ENCODE measurements around the gene IFI27L1.

IFI27L1 gene

DNA sequence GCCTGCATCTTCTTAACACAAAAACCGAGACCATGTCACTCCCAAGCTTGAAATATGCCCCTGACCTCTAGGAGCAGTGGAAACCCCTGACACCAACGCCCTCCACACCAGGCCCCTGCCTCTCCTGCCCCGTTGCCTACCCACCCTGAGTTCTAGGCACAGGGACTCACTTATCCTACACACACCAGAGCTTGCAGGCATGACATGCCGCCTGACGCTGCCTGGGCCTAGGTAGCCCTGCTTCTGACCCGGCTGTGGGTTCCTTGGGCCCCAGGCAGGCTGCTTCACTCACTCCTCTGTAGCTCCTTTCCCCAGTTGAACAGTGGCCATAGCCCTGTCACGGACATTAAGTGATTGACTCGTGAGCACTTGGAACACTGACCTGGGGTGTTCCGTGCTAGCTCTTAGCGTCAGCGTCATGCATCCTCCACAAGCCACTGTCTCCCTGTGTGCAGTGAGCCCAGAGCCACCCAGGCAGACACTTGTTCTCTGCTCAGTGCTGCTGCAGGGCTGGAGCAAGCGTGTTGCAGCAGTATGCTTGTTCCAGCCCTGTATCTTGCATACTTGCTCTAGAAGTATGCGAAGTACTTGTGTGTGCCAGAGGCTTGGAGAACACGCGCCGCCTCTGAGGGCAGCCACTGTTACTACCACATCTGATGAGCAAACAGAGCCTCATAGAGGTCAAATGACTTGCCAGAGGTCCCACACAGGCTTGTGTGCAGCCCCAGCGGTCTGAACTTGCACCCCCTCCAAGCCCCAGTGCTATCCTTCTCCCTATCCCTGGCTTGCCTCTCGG lies 39.4 kb upstream of the IFI27L1 start:
- WGBS, 2 experiments = 93 to 94% methylated on average over 18 of the region's 18 CpGs

DNA sequence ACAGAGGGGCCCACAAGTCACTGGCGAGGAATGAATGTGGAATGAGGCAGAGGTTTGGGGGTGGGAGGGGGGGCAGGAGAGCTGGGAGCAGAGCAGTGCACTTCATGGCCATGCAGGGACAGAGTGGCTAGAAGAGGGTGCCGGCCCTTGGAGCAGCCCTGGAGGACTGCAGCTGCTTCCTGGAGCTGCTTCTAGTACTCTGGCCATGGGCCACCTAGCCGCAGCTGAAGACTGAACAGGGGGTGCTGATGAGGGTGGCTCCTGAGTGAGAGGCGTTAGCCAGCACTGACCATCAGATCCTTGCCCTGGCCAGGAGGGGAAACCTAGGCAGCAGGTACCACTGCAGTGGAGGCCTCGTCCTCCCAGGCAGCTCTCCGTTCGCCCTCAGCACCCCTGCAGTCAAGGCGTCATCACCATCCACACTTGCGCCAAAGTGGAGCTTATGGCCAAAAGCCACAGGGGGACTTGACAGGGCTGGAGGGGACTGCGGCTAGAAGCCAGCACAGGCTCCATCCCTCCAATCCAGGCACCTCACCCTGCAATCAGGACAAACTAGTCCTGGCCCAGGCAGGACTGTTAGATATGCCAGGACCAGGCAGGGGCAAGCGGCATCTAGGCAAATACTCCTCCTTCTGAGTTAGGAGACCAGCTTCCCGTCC lies 38.5 kb upstream of the IFI27L1 start:
- H3K36me3 ChIP-seq (ENCODE audit: control insufficient read depth, insufficient read depth, low read length) = peaks cover 8% of the 10 kb centered on the region
- WGBS, 2 experiments = 92 to 93% methylated on average over 12 of the region's 12 CpGs
- H3K9me3 ChIP-seq (ENCODE audit: control insufficient read depth, low read length) = no peaks in the 10 kb centered on the region
- H3K4me3 ChIP-seq (ENCODE audit: insufficient read depth, low read depth, low read length) = no peak overlapping the region
- H3K27me3 ChIP-seq (ENCODE audit: control insufficient read depth, insufficient read depth, low read length, poor library complexity, severe bottlenecking) = no peaks in the 10 kb centered on the region
- H3K27ac ChIP-seq (ENCODE audit: insufficient read depth, low read depth, low read length, poor library complexity, severe bottlenecking) = no peak overlapping the region
- no peaks in the 10 kb centered on the region for H3K4me1 ChIP-seq (ENCODE audit: control insufficient read depth, insufficient read depth, low read length)

More for the DNA sequence above, 39.4 kb upstream of the IFI27L1 start:
- H3K4me1 ChIP-seq (ENCODE audit: control insufficient read depth, insufficient read depth, low read length) = no peaks in the 10 kb centered on the region
- H3K9me3 ChIP-seq (ENCODE audit: control insufficient read depth, low read length) = no peaks in the 10 kb centered on the region
- H3K4me3 ChIP-seq (ENCODE audit: insufficient read depth, low read depth, low read length) = no peak overlapping the region
- no peaks in the 10 kb centered on the region for H3K27me3 ChIP-seq (ENCODE audit: control insufficient read depth, insufficient read depth, low read length, poor library complexity, severe bottlenecking)
- no peak overlapping the region for H3K27ac ChIP-seq (ENCODE audit: insufficient read depth, low read depth, low read length, poor library complexity, severe bottlenecking)
- H3K36me3 ChIP-seq (ENCODE audit: control insufficient read depth, insufficient read depth, low read length) = peaks cover under 1% of the 10 kb centered on the region

DNA sequence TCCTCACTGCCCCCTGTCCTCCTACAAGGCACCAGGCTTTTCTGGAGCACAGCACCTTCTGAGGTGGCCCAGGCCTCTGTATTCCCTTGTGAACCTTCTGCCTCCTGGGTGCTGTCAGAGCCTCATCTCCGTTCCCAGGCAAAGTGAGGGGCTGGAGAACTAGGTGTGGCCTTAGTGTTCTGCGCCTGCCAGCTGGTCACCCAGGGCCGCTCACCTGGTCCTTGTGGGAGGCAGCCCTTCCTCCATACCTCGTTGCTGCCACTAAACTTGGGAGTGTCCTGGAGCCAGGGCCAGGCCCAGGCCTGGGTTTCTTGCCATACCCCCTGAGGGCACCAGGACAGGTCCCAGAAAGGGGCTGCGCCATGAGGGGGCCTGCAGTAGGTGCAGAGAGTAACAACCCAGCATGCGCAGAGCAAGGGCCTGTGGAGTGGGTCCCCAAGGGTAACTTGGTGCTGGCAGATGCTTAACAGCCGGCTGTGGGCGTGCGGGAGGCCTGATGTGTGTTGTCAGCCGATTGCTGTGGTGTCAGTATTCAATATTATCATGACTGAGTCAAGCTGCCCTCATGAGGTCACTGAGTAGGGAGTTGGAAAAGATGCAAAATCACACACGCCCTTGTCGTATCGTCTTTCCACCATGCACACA lies 37.9 kb upstream of the IFI27L1 start:
- H3K4me3 ChIP-seq (ENCODE audit: insufficient read depth, low read depth, low read length) = no peak overlapping the region
- no peak overlapping the region for H3K27ac ChIP-seq (ENCODE audit: insufficient read depth, low read depth, low read length, poor library complexity, severe bottlenecking)
- H3K36me3 ChIP-seq (ENCODE audit: control insufficient read depth, insufficient read depth, low read length) = peaks cover 15% of the 10 kb centered on the region
- H3K9me3 ChIP-seq (ENCODE audit: control insufficient read depth, low read length) = no peaks in the 10 kb centered on the region
- no peaks in the 10 kb centered on the region for H3K4me1 ChIP-seq (ENCODE audit: control insufficient read depth, insufficient read depth, low read length)
- no peaks in the 10 kb centered on the region for H3K27me3 ChIP-seq (ENCODE audit: control insufficient read depth, insufficient read depth, low read length, poor library complexity, severe bottlenecking)
- WGBS, 2 experiments = 93 to 95% methylated on average over 13 of the region's 13 CpGs

DNA sequence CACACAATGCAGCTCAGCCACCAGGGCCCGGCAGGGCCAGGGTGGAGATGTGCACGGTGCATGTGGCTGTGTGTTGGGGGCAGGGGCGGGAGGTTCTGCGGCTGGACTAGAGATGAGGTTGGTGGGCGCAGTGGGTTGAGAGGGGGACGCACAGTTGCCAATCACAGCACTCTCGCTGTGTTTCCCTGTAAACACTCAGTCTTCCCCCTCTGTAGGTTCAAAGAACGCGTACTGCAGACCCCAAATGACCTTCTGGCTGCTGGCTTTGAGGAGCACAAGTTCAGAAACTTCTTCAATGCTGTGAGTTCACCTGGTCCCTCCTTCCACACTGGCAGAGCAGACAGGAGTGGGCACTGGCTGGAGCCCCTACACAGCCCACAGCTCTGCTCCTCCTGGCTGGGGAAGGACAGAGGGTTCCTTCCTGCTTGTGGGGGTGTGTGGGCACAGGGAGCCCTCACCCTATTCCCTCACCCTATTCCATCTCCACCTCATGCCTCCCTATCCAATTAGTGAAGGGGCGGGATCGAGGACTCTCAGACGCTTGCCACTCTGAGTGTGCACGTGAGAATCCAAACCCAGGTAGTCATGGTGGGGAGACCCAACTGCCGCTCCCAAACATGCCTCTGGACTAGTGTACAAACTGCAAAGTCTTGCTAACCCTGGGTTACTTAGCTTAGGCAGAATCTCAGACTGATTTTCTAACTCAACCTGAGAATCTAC lies 37.2 kb upstream of the IFI27L1 start:
- H3K4me1 ChIP-seq (ENCODE audit: control insufficient read depth, insufficient read depth, low read length) = no peaks in the 10 kb centered on the region
- H3K4me3 ChIP-seq (ENCODE audit: insufficient read depth, low read depth, low read length) = no peak overlapping the region
- WGBS, 2 experiments = 93 to 94% methylated on average over 14 of the region's 14 CpGs
- no peaks in the 10 kb centered on the region for H3K9me3 ChIP-seq (ENCODE audit: control insufficient read depth, low read length)
- peaks cover 15% of the 10 kb centered on the region for H3K36me3 ChIP-seq (ENCODE audit: control insufficient read depth, insufficient read depth, low read length)
- no peak overlapping the region for H3K27ac ChIP-seq (ENCODE audit: insufficient read depth, low read depth, low read length, poor library complexity, severe bottlenecking)
- H3K27me3 ChIP-seq (ENCODE audit: control insufficient read depth, insufficient read depth, low read length, poor library complexity, severe bottlenecking) = no peaks in the 10 kb centered on the region

DNA sequence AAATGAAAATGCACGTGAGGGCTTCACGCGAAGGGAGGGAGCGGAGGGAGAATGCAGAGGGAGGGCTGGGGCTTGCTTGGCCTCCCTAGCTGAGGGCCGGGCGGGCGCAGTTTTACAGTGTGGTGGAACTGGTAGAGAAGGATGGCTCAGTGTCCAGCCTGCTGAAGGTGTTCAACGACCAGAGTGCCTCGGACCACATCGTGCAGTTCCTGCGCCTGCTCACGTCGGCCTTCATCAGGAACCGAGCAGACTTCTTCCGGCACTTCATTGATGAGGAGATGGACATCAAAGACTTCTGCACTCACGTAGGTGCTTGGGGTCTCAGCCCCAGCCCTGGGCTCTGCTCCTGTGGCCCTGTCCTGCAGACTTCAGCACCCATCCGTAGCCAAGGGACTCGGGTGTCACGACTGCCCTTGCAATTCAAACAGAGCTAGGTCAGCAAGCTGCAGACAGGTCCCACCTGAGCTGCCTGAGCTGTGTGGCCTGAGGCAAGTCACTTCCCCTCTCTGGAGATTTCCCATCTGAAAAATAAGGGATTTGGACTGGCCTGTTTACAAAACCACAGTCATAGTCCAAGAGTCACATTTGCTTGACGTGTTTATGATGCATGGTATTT lies 36.5 kb upstream of the IFI27L1 start:
- no peak overlapping the region for H3K4me3 ChIP-seq (ENCODE audit: insufficient read depth, low read depth, low read length)
- peaks cover 15% of the 10 kb centered on the region for H3K36me3 ChIP-seq (ENCODE audit: control insufficient read depth, insufficient read depth, low read length)
- no peaks in the 10 kb centered on the region for H3K9me3 ChIP-seq (ENCODE audit: control insufficient read depth, low read length)
- WGBS, 2 experiments = 94 to 97% methylated on average over 20 of the region's 20 CpGs
- no peaks in the 10 kb centered on the region for H3K27me3 ChIP-seq (ENCODE audit: control insufficient read depth, insufficient read depth, low read length, poor library complexity, severe bottlenecking)
- H3K4me1 ChIP-seq (ENCODE audit: control insufficient read depth, insufficient read depth, low read length) = no peaks in the 10 kb centered on the region
- no peak overlapping the region for H3K27ac ChIP-seq (ENCODE audit: insufficient read depth, low read depth, low read length, poor library complexity, severe bottlenecking)

GRCh38 chr14:94045101-94045500 lies 36.0 kb upstream of the IFI27L1 start:
- H3K4me1 ChIP-seq (ENCODE audit: control insufficient read depth, insufficient read depth, low read length) = no peaks in the 10 kb centered on the region
- H3K9me3 ChIP-seq (ENCODE audit: control insufficient read depth, low read length) = no peaks in the 10 kb centered on the region
- no peak overlapping the region for H3K4me3 ChIP-seq (ENCODE audit: insufficient read depth, low read depth, low read length)
- H3K27me3 ChIP-seq (ENCODE audit: control insufficient read depth, insufficient read depth, low read length, poor library complexity, severe bottlenecking) = no peaks in the 10 kb centered on the region
- H3K36me3 ChIP-seq (ENCODE audit: control insufficient read depth, insufficient read depth, low read length) = peaks cover 21% of the 10 kb centered on the region
- 94 to 98% methylated on average over 8 of the region's 8 CpGs for WGBS, 2 experiments
- H3K27ac ChIP-seq (ENCODE audit: insufficient read depth, low read depth, low read length, poor library complexity, severe bottlenecking) = no peak overlapping the region

DNA sequence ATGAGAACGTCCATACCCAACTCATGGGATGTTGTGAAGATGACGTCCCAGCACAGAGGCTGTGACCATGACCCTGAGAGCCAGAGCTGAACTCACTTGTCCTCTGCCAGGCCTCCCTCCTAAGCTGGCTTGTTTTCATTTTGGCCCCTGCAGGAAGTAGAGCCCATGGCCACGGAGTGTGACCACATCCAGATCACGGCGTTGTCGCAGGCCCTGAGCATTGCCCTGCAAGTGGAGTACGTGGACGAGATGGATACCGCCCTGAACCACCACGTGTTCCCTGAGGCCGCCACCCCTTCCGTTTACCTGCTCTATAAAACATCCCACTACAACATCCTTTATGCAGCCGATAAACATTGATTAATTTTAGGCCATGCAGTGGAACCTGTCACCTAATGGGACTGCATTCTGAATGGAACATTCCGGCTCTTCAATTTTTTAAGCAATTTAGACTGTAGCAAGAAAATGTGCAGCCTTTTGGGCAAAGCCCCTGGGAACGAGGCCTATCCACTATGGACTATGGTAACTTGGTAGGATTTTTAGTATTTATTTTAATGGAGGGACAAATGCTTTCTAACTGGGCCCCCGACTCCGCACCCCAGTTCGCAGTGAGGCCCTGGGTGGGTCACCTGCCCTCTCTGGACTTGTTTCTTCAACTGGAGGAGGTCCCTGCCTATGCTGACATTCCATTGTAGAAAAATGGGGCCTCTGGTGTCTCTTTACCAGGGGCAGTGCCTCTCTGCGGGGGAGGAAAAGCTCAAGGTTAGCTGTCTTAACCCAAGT lies 35.4 kb upstream of the IFI27L1 start:
- no peaks in the 10 kb centered on the region for H3K4me1 ChIP-seq (ENCODE audit: control insufficient read depth, insufficient read depth, low read length)
- WGBS, 2 experiments = 95 to 96% methylated on average over 19 of the region's 19 CpGs
- H3K36me3 ChIP-seq (ENCODE audit: control insufficient read depth, insufficient read depth, low read length) = peaks cover 27% of the 10 kb centered on the region
- H3K9me3 ChIP-seq (ENCODE audit: control insufficient read depth, low read length) = no peaks in the 10 kb centered on the region
- no peak overlapping the region for H3K27ac ChIP-seq (ENCODE audit: insufficient read depth, low read depth, low read length, poor library complexity, severe bottlenecking)
- no peaks in the 10 kb centered on the region for H3K27me3 ChIP-seq (ENCODE audit: control insufficient read depth, insufficient read depth, low read length, poor library complexity, severe bottlenecking)
- H3K4me3 ChIP-seq (ENCODE audit: insufficient read depth, low read depth, low read length) = no peak overlapping the region

DNA sequence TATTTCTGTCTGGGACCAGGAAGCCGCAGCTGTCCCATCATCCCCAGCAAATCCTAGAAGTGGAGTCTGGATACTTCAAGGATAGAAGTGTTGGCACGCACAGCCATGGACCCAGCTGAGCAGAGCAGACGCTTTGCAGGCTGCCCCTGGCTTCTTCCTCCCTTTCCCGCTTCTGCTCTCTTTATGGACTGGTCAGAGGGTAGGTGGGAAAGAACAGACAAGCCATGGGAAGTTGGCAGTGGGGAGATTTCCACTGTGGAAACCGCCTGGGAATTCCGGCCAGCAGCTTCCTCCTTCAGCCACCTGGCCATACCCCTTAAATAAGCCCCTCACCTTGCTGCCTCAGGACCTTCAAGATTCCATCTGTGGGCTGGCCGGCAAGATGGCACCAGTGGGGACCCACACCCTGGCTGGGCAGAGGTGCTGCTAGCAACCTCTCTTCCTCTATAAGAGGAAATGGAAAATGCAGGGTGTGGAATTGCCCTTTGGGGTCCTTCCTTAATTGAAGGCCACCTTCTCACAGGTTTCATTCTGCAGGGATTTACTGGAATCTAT lies 34.3 kb upstream of the IFI27L1 start:
- Histone ChIP-seq H3K27me3 (ENCODE audit: control insufficient read depth, insufficient read depth, low read length, poor library complexity, severe bottlenecking) (no peaks in the 10 kb centered on the region), H3K36me3 (ENCODE audit: control insufficient read depth, insufficient read depth, low read length) (peaks cover 30% of the 10 kb centered on the region), H3K9me3 (ENCODE audit: control insufficient read depth, low read length) (no peaks in the 10 kb centered on the region), H3K4me3 (ENCODE audit: insufficient read depth, low read depth, low read length) (no peak overlapping the region), H3K4me1 (ENCODE audit: control insufficient read depth, insufficient read depth, low read length) (no peaks in the 10 kb centered on the region), H3K27ac (ENCODE audit: insufficient read depth, low read depth, low read length, poor library complexity, severe bottlenecking) (no peak overlapping the region)
- WGBS, 2 experiments = 91 to 94% methylated on average over 7 of the region's 7 CpGs

DNA sequence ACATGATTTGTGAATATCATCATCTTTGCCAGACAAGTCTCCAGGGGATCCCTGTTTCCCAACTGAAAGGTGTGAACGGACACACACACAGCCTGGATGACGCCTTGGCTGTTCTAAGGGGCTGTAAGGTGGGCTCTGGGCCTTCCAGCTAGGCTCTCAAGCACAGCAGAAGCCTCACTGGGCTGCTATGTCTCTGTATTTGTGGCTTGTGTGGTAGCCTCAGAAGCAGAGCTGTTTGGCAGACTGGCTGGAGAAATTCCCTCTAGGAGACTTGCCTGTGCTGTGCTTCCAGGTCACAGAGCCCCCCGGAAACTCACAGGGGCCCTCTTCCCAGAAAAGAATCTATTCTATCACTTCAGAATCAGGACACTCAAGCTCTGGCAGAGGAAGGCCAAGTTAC lies 33.5 kb upstream of the IFI27L1 start:
- Histone ChIP-seq H3K27ac (ENCODE audit: insufficient read depth, low read depth, low read length, poor library complexity, severe bottlenecking) (no peak overlapping the region), H3K27me3 (ENCODE audit: control insufficient read depth, insufficient read depth, low read length, poor library complexity, severe bottlenecking) (no peaks in the 10 kb centered on the region), H3K4me3 (ENCODE audit: insufficient read depth, low read depth, low read length) (no peak overlapping the region), H3K36me3 (ENCODE audit: control insufficient read depth, insufficient read depth, low read length) (peaks cover 36% of the 10 kb centered on the region), H3K4me1 (ENCODE audit: control insufficient read depth, insufficient read depth, low read length) (no peaks in the 10 kb centered on the region), H3K9me3 (ENCODE audit: control insufficient read depth, low read length) (no peaks in the 10 kb centered on the region)
- 96% methylated on average over 3 of the region's 3 CpGs for WGBS, 2 experiments
